Muscle layer of duodenum (tissue), 2 donors: ENCODE measurements around the gene CAPN12.

Source experiments
- H3K27ac ChIP-seq: one replicate; pipeline ENCODE4 v1.7.0; 2013; ENCODE audit warnings: mild to moderate bottlenecking, low read length
- H3K27me3 ChIP-seq: one replicate; pipeline ENCODE4 v1.7.0; 2013; ENCODE audit warnings: low read depth, mild to moderate bottlenecking, control low read depth, low read length
- H3K36me3 ChIP-seq, 2 donors: one replicate each; pipeline ENCODE4 v1.7.0; 2013; ENCODE audit warnings: low read length in 2 of 2, control low read depth in 1 of 2, mild to moderate bottlenecking in 1 of 2; ENCODE audit not compliant: insufficient read depth in 2 of 2, control insufficient read depth in 1 of 2
- H3K4me1 ChIP-seq, 2 donors: one replicate each; pipeline ENCODE4 v1.7.0; 2013; ENCODE audit warnings: low read length in 2 of 2, mild to moderate bottlenecking in 2 of 2, control low read depth in 1 of 2, moderate library complexity in 1 of 2; ENCODE audit not compliant: insufficient read depth in 2 of 2, control insufficient read depth in 1 of 2
- H3K4me3 ChIP-seq, 2 donors: one replicate each; pipeline ENCODE4 v1.7.0; 2013; ENCODE audit warnings: low read length in 2 of 2, low read depth in 1 of 2, mild to moderate bottlenecking in 1 of 2
- H3K9me3 ChIP-seq, 2 donors: one replicate each; pipeline ENCODE4 v1.7.0; 2013; ENCODE audit warnings: low read length in 2 of 2, control low read depth in 1 of 2, mild to moderate bottlenecking in 1 of 2; ENCODE audit not compliant: control insufficient read depth in 1 of 2
- donor health status: healthy.

Gene CAPN12

DNA sequence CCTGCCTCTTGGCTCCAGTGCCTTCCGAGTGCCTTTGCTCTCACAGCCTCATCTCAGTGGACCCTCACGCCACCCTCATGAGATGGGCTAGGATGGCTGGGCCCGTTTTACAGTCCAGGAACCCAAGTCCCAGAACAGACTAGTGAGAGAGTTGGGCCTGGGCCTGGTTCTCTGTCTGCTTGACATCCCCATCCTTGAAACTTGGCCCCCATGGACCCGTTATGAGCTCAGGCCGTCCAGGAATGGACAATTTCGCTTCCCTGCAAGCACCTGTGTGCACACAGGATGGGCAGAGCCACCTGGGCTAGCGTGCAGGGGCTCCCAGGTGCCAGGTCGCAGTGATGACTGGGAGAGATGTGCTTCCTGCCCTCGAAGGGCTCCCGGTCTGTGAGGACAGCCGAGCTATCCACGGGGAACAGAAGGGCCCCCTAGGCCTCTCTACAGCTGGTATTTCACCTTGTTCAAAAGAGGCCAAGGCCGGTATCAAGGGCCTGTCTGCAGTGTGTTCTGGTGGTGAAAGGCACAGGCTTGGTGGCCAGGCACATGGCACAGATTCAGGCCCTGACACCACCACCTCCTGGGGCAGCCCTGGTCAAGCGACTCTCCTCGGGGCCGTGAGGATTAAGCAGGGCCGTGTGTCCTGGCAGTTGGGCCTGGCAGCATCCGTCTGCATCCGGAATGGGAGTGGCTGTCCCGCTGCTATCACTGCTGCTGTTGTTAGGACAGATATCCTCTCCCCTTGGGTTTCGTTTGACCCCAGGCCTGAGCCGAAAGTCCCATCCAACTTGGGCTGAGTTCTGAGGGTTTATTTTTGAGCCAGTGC, 38.9 kb downstream of the CAPN12 start:
- peaks cover 77 to 99% of the 10 kb centered on the region in 2 donors for H3K36me3 ChIP-seq
- H3K4me1 ChIP-seq, result peaks cover 11 to 45% of the 10 kb centered on the region in 2 donors
- H3K4me3 ChIP-seq, result no peak overlapping the region
- no peak overlapping the region for H3K27ac ChIP-seq
- no peaks in the 10 kb centered on the region for H3K27me3 ChIP-seq
- no peaks in the 10 kb centered on the region for H3K9me3 ChIP-seq

DNA sequence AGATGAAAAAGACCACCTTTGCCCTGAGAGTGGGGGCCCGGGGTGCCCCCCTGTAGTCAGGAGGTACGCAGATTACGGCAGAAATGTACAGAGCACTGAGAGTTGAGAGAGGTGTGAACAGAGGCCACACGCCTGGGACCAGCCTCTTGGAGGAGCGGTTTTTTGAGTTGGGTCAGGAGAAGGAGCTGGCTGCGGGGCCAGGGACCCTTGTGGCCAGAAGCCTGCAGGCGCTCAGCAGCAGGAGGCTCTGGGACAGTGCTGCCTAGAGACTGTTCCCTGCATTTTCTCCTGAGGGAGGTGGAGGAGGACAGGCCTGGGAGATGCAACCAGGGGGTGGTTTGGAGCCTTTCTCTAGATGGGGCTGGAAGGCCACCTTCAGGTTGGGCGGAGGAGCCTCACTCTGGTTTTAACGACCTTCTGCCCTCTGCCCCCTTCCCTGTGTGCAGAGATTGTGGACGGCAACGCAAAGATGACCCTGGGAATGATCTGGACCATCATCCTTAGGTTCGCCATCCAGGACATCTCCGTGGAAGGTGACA, 39.7 kb downstream of the CAPN12 start:
- Histone ChIP-seq H3K36me3 (peaks cover 70 to 94% of the 10 kb centered on the region in 2 donors), H3K4me3 (no peak overlapping the region), H3K27ac (no peak overlapping the region), H3K4me1 (peaks cover 11 to 44% of the 10 kb centered on the region in 2 donors), H3K9me3 (no peaks in the 10 kb centered on the region), H3K27me3 (no peaks in the 10 kb centered on the region)

DNA sequence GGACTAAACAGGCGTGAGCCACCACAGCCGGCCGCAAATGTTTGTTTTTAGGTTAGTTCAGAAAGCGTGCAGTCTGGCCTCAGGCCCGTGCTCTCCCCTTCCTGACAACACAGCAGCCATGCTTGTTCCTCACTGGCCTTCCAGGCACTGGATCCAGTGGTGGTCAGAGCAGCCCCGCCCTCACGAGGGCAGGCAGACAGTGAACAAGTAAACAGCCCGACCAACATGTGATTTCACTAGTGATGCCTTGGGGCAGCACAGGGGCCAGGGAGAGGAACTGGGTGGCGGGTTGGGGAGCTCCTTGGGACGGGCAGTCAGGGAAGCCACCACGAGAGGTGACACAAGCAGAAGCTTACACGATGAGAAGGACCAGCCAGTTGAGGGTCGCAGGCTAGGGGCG, 40.8 kb downstream of the CAPN12 start:
- Histone ChIP-seq H3K4me1 (peaks cover 11 to 46% of the 10 kb centered on the region in 2 donors), H3K27ac (no peak overlapping the region), H3K4me3 (no peak overlapping the region), H3K27me3 (no peaks in the 10 kb centered on the region), H3K36me3 (peaks cover 60 to 84% of the 10 kb centered on the region in 2 donors), H3K9me3 (no peaks in the 10 kb centered on the region)

DNA sequence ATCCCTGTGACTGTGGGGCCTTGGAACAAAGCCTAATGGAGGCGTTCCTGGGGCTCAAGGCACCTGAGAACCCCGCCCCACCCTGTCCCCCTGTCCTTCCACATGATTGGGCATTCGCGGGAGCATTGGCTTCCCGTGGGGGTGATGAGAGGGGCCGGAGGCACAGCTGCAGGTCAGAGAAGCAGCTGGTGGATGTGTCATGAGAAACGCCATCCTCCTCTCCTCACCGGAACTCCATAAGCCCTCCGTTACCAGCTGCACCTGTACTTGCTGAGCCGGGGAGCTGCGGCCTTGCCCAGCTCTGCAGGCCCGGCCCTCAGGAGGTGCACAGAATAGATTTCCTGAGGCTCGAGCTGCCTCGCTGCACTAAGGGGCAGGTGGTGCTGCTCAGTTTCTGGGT, 42.0 kb downstream of the CAPN12 start:
- peak overlapping the region; percentile 74 for H3K27ac ChIP-seq

DNA sequence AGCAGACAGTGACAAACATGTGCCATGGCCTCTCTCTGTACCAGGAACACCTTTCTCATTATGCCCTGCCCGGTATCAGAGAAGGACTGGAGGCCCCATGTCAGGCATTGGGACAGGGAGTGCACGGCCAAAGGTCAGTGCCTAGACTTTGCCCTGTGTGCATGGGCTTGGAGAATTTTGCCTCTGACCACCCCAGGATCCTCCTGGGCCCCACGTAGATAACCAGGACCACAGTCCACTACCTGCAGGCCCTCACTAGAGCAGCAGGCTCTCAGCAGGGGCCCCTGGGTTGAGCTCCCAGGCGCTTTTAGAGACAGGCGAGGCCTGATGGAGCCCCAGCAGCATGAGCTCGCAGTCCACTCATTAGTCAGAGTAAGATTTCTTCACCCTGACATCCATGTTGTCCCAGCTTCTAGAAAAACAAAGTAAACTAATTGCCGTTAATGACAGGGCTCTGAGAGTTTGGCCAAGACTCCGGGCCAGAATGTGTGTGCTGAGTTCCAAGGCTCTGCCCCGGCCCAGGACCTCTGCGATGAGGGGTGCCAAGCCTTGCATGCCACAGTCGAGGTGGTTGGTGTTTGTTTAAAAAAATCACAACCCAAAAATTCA, 42.7 kb downstream of the CAPN12 start:
- Histone ChIP-seq H3K4me3 (no peak overlapping the region), H3K27me3 (no peaks in the 10 kb centered on the region), H3K36me3 (peaks cover 43 to 70% of the 10 kb centered on the region in 2 donors), H3K9me3 (no peaks in the 10 kb centered on the region), H3K27ac (peak overlapping the region; percentile 74), H3K4me1 (peaks cover 26 to 49% of the 10 kb centered on the region in 2 donors)

More for the DNA sequence above, 42.0 kb downstream of the CAPN12 start:
- Histone ChIP-seq H3K27me3 (no peaks in the 10 kb centered on the region), H3K4me1 (peaks cover 20 to 46% of the 10 kb centered on the region in 2 donors), H3K4me3 (no peak overlapping the region), H3K9me3 (no peaks in the 10 kb centered on the region), H3K36me3 (peaks cover 47 to 76% of the 10 kb centered on the region in 2 donors)

DNA sequence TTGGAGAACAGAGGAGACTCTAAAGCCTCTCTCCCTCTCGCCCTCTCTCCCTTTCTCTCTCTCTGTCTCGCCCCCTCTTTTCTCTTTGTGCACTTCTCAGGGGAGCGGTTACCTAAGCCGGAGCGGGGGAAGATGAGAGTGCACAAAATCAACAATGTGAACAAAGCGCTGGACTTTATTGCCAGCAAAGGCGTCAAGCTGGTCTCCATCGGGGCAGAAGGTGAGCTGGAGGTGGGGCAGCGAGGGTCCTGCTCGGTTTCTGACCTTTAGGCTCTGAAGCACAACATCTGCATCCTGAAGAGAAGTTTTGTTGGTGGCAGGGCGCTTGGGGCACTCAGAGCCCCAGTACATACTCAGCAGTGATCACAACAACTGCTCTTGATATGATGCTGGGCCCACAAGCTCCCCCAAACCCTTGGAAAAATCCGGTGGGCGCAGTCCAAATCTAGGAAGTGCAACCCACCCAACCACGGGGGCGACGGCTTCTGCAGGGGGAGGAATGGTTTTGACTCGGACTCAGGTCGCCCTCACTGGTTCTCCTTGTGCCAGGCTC, 43.3 kb downstream of the CAPN12 start:
- H3K4me3 ChIP-seq, result no peak overlapping the region
- peaks cover 30 to 53% of the 10 kb centered on the region in 2 donors for H3K4me1 ChIP-seq
- no peaks in the 10 kb centered on the region for H3K27me3 ChIP-seq
- no peaks in the 10 kb centered on the region for H3K9me3 ChIP-seq
- H3K27ac ChIP-seq, result peak overlapping the region; percentile 74
- H3K36me3 ChIP-seq, result peaks cover 42 to 64% of the 10 kb centered on the region in 2 donors

DNA sequence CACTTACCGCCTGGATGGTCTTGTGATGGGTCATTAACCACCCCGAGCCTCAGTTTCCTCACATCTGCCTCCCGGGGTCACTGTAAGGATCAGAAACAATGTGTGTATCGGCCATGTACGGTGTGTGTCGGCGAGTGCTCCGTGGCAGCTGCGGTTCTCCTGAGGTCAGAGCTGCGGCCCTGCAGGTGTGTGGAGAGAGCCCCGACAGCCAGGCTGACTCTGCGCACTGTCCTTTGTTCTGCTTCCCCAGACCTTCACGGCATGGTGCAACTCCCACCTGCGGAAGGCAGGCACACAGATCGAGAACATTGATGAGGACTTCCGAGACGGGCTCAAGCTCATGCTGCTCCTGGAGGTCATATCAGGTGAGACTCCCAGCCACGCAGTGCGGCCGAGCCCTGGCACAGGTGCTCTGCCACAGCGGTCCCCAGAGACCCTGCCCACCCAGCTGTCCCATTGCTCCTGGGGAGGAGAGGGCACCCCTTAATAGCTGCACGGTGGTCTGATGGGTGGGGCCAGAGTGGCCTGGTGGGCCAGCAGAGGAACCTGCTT, 43.8 kb downstream of the CAPN12 start:
- Histone ChIP-seq H3K27ac (peak overlapping the region; percentile 74), H3K4me3 (no peak overlapping the region), H3K36me3 (peaks cover 39 to 58% of the 10 kb centered on the region in 2 donors), H3K9me3 (no peaks in the 10 kb centered on the region), H3K27me3 (no peaks in the 10 kb centered on the region), H3K4me1 (peaks cover 35 to 58% of the 10 kb centered on the region in 2 donors)

DNA sequence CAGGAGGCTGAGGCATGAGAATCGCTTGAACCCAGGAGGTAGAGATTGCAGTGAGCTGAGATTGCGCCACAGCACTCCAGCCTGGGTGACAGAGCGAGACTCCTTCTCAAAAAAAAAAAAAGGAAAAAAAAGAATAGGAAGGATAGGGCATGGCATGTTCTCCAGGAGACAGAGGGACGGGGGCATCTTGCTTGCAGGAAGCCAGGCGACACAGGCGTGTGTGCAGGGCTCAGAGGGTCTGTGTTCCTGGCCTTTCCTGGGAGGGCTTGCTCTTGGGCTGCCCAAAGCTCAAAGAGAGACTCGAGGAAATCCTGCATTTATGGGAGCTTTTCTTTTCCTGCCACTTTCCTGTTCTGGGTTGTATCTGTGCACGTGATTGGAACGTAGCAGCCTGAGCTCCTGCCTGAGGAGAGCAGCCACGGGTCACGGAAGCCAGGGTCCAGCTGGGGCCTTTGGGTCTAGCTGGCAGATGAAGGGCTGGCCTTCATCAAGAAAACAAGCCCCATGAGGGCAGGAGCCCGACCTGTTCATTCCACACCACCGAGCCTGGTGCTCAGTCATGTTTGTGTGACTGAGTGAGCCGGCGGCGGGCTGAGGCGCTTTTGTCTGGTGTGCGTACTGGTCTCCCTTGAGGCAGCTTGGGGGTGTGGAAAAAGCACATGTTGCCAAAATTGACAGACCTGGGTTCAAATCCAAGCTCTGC, 44.5 kb downstream of the CAPN12 start:
- Histone ChIP-seq H3K4me3 (no peak overlapping the region), H3K4me1 (peaks cover 40 to 65% of the 10 kb centered on the region in 2 donors), H3K27me3 (no peaks in the 10 kb centered on the region), H3K9me3 (no peaks in the 10 kb centered on the region), H3K27ac (peak overlapping the region; percentile 74), H3K36me3 (peaks cover 32 to 54% of the 10 kb centered on the region in 2 donors)

DNA sequence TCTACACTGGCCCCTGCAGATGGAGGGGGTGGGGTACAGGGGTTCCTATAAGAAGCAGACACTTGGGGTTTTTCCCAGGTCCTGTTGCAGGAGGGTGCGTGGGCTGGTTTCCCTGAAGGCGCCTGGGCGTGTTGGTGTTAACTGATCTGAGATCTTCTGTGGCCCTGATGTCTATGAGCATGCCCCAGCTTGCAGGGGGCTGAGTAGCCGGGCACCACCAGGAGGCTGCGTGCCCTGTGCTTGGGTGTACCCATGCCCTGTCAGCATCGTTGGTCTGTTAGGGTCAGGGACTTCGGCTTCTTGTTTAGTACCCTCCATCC, 45.3 kb downstream of the CAPN12 start:
- peaks cover 40 to 70% of the 10 kb centered on the region in 2 donors for H3K4me1 ChIP-seq
- no peak overlapping the region for H3K4me3 ChIP-seq
- H3K27ac ChIP-seq, result peak overlapping the region; percentile 54
- H3K9me3 ChIP-seq, result no peaks in the 10 kb centered on the region
- peaks cover 30 to 49% of the 10 kb centered on the region in 2 donors for H3K36me3 ChIP-seq
- no peaks in the 10 kb centered on the region for H3K27me3 ChIP-seq

DNA sequence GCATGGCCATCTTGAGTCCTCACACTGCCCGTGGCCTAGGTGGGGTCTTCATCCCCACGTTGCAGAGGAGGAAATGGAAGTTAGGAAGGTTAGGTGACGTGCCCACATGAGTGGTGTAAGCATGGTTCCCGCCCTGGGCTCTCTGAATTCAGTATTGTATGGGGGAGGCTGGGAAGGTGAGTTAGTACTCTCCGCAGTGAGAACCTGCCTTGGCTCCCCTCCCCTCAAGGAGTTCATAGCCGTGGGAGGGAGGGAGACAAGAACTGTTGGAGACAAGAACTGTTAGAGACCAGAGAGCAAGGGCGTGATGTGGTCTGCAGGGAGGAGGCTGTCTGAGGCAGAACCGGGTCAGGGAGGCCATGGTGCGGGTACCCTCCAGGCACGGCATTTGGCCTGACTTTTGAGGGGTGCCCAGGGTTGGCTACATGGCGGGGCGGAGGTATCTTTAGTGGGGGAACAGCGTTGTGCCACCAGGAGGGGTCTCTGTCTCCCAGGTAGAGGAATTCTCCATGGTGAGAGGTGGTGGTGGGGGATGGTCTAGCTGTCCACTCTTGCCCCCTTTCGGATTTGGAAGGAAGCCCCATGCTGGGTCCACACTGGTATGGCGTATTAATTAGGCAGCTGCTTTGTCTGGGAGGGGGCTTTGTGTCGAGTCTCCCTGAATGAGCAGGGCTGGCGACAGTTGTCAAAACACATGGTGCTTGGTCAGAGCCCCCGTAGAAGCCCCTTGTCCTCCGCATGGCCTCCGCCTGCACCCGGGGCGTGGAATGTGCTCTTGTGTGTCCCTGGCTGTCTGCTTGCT, 45.8 kb downstream of the CAPN12 start:
- no peaks in the 10 kb centered on the region for H3K27me3 ChIP-seq
- H3K4me3 ChIP-seq, result no peak overlapping the region
- H3K9me3 ChIP-seq, result no peaks in the 10 kb centered on the region
- peaks cover 45 to 76% of the 10 kb centered on the region in 2 donors for H3K4me1 ChIP-seq
- H3K36me3 ChIP-seq, result peaks cover 30 to 48% of the 10 kb centered on the region in 2 donors
- H3K27ac ChIP-seq, result peak overlapping the region; percentile 54
